ENCODE results near the gene SFI1. TPM values are rescaled to one million over a fixed set of nuclear protein-coding genes. Genes with fewer than 3 reads are reported as not detected.

Gene SFI1
- total RNA-seq, 1 experiment from 2014 or later = 53.1 TPM

DNA sequence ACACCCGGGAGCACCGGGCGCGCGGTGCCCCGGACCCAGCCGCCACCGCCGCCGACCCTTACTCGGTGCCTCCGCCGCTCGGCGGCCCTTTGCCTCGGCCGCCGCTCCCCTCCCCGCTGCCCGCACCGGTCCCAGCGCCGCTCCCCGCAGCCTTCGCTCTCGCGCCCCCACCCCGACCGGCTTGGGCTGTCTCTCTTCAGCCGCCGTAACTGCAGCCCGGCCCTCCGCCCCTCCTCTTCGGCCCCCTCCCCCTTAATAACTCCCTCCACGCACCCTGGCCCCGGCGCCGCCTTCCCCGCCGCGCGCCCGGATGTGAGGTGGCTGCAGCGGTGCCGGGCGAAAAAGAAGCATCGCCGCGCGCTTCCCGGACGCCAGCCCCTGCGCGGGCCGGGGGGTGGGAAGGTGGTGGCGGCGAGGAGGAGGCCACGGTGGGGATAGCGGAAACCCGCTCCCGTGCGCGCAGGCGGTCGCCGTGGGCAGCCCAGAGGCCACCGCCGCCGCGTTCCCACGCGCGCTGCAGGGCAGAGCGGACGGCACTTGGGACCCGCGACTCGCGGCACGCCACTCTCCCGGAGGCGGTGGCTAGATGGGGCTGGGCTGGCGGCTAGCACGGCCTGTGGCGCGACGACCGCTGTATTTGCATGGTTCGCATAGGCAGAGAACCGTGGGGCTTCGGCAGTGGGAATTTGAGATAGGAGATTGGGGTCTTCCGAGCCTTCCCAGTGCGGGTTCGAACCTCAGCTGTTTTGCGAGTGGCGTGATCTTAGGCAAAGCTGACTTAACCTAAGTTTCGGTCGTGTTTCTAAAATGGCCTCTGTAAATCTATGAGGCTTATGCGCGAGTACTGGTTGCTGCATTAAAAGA lies 6.5 kb upstream of the SFI1 start, which contains the start of gene EIF4ENIF1 (continued):
- TF ChIP-seq TCF7L2 (IDR thresholded peaks at IDR 0.05; ENCODE audit: borderline replicate concordance, extremely low read depth, insufficient read depth, insufficient read length) (peak; percentile 15), SP1 (IDR thresholded peaks at IDR 0.05; ENCODE audit: low read depth) (peak; percentile 74), ZBTB33 (IDR thresholded peaks at IDR 0.05; ENCODE audit: extremely low read depth, insufficient replicate concordance, low read length) (peak; percentile 10)
- TF ChIP-seq, protein P1, sequence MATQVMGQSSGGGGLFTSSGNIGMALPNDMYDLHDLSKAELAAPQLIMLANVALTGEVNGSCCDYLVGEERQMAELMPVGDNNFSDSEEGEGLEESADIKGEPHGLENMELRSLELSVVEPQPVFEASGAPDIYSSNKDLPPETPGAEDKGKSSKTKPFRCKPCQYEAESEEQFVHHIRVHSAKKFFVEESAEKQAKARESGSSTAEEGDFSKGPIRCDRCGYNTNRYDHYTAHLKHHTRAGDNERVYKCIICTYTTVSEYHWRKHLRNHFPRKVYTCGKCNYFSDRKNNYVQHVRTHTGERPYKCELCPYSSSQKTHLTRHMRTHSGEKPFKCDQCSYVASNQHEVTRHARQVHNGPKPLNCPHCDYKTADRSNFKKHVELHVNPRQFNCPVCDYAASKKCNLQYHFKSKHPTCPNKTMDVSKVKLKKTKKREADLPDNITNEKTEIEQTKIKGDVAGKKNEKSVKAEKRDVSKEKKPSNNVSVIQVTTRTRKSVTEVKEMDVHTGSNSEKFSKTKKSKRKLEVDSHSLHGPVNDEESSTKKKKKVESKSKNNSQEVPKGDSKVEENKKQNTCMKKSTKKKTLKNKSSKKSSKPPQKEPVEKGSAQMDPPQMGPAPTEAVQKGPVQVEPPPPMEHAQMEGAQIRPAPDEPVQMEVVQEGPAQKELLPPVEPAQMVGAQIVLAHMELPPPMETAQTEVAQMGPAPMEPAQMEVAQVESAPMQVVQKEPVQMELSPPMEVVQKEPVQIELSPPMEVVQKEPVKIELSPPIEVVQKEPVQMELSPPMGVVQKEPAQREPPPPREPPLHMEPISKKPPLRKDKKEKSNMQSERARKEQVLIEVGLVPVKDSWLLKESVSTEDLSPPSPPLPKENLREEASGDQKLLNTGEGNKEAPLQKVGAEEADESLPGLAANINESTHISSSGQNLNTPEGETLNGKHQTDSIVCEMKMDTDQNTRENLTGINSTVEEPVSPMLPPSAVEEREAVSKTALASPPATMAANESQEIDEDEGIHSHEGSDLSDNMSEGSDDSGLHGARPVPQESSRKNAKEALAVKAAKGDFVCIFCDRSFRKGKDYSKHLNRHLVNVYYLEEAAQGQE (IDR thresholded peaks at IDR 0.05; ENCODE audit: low read depth) = no peak
- TF ChIP-seq, protein P2, sequence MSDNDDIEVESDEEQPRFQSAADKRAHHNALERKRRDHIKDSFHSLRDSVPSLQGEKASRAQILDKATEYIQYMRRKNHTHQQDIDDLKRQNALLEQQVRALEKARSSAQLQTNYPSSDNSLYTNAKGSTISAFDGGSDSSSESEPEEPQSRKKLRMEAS (IDR thresholded peaks at IDR 0.05) = peak; percentile 82

Data from HCT116 (cell line).